Right ventricle myocardium superior (tissue), 1 donor: ENCODE results near the gene DHRS2. TPM values are rescaled to one million over a fixed set of nuclear protein-coding genes. Genes with fewer than 3 reads are reported as not detected.

Experiments
- ATAC-seq: fragments of 200-7000 bp; cut with Tn5 transposase; one replicate; pipeline ENCODE4 v1.9.1; 2020; ENCODE audit warnings: mild to moderate bottlenecking; ENCODE audit not compliant: poor library complexity
- DNase-seq: peaks from one replicate; pipeline ENCODE4 v3.0.0-alpha.2; 2020
- intact Hi-C: fragments of 100-400 bp; cut with DNase I; formaldehyde crosslinking; loops from one replicate; pipeline ENCODE4 v1.11.2; 2022
- total RNA-seq: library from RNA; stranded (reverse); fragmentation: NEBNext Ultra II Directional; extraction: Animal tissue kit (Norgen Biotek cat#: 25700); gene quantifications from one replicate; pipeline ENCODE4 v1.2.1, GENCODE V29; 2021
- donor health status: DM: no; HTN: yes; CAD: no; lungs with severe emphysema.

DHRS2 gene
- total RNA-seq, 1 donor from 2014 or later, result not detected

DNA sequence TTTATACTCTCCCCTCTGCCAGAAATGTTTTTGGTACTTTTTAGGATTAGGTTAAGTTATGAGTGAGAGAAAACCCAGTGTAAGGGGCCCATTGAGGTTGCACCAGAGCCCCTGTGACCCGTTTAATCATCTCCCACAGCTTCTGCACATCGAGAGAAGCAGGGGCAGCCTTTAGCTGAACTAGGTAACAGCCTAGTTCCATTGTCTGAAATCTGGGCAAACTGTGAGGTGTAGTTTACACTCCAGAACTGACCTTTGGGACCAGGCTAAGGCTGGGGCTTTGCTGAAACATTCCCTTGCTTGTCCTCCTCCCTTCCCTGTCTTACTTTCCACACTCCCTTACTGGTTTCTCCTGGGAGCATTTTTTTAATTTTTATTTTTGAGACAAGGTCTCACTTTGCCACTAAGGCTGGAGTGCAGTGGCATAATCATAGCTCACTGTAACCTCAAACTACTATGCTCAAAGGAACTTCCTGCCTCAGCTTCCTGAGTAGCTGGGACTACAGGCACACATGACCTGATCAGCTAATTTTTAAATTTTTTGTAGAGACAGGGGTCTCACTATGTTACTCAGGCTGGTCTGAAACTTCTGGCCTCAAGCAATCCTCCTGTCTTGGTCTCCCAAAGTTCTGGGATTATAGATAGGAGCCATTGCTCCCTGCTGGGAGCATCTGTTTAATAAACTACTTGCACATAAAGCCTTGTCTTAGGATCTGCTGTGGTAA, 25.9 kb upstream of the DHRS2 start:
- DNase-seq (no peak), ATAC-seq (no peak)
- intact Hi-C loops, result no loop called here

DNA sequence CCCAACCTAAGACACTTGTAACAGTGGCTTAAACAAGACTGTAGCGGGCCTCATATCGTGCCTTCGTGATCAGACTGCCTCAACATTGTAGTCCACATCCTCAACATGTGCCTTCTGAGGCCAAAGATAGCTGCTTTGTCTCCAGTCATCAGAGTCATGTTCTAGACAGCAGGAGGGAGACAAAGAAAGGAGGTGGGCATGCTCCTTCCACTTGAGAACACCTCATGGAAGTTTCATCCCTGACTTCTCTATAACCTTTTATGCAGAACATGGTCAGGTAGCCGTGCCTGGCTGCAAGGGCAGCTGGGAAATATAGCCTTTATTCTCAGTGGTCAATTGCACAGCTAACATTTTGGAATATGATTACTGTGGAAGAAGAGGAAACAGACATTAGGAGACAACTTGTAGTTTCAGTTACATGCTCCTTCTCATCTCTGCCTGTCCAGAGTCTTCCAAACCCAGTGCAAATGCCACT, 25.3 kb upstream of the DHRS2 start:
- intact Hi-C loops, result no loop called here
- no peak for DNase-seq
- ATAC-seq, result no peak

DNA sequence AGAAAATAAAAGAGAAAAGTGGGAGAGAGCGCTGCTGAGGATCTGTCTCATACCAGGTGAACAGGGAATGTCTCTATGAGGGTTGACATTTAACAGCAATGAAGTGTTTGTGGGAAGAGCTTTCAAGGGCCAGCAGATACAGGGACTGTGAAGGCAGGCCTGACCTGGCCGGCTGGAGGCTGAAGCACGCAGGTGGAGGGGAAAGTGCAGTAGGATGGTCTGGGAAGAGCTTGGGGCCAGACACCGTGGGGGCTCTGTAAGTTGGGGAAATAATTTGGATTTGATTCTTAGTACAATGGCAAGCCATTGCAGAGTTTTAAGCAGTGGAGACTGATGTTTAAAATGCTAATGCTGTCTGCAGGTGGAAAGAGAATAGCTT, 23.8 kb upstream of the DHRS2 start:
- no peak for ATAC-seq
- no peak for DNase-seq
- intact Hi-C loops, result no loop called here

DNA sequence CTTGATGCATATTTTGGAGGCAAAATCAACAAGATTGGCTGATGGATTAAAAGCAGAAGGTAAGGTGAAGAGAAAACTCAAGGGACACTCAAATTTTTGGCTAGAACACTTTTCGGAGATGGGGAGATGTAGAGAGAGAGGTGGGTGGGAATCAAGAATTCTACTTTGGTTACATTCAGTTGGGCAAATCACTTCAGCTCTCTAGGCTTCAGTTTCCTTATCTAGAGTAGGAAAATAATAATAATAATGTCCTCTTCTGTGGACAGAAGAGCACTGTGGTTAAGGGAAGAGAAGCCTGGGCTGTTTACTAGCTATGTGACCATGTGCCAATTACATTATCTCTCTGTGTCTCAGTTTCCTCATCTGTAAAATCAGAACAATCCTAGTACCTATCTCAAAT, 23.4 kb upstream of the DHRS2 start:
- DNase-seq, result no peak
- no peak for ATAC-seq
- intact Hi-C loops, result no loop called here

DNA sequence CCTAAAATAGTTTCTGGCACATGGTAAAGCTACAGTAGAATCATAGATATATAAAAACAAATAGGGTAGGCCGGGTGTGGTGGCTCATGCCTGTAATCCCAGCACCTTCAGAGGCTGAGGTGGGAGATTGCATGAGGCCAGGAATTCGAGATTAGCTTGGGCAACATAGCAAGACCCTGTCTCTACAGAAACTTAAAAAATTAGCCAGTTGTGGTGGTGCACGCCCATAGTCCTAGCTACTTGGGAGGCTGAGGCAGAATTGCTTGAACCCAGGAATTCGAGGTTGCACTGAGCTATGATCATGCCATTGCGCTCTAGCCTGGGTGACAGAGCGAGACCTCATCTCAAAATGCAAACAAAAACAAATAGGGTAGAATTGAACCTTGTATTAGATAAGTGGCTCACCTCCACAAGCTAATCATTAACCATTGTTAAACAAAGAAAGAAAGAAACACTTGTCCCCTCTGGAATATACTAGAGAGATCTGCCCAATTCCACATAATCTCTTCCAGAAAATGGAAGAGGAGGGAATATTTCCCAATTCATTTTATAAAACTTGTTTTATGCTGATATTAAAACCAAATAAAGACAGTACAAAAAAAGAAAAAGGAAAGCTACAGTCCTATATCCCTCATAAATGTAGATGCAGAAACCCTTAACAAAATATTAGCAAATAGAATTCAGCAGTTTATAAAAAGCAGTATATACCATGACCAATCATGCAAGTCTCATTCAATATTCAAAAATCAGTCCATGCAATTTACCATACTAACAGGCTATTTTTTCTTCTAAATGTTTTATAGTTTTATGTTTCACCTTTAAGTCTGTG, 22.7 kb upstream of the DHRS2 start:
- DNase-seq (no peak), ATAC-seq (no peak)
- intact Hi-C loops, result no loop called here

DNA sequence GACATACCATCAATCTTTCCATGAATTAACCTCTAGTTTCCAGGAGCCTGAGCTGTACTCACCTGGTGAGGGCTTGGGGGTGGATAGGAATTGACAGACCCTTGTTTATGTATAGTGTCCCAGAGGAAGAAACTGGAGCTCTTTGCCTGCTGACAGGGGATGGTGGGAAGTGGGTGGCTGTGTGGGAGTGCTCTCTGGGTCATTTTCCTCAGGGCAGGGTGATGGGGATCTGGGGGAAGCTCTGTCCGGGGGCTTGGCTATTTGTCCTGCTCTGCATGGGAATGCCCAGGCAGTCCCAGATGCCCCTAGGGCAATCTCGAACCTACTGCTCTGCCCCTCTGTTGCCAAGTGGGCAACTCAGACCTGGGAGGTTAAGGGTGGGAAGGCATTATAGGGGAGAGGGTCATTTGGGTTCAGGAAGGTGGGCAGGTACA, 21.8 kb upstream of the DHRS2 start:
- ATAC-seq, result no peak
- no peak for DNase-seq
- intact Hi-C loops, result no loop called here

DNA sequence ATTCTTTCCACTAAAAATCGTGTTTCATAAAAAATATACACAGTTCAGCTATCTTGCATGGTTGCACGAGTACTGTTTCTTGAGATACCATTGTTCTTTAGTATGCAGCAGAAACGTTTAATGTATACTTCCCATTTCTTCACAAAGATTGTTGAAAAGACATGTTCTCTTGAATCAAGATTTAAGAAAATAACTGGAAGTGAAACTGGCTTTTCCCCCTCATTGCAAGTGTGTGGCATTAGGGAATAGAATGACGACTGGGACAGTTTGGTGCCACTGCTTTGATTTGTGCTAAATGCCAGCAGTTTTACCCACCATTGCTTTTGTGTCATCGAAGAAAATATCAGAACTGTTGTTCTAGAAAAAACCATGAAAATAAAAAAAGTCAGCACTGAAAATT, 20.3 kb upstream of the DHRS2 start:
- intact Hi-C loops, result no loop called here
- ATAC-seq (no peak), DNase-seq (no peak)

DNA sequence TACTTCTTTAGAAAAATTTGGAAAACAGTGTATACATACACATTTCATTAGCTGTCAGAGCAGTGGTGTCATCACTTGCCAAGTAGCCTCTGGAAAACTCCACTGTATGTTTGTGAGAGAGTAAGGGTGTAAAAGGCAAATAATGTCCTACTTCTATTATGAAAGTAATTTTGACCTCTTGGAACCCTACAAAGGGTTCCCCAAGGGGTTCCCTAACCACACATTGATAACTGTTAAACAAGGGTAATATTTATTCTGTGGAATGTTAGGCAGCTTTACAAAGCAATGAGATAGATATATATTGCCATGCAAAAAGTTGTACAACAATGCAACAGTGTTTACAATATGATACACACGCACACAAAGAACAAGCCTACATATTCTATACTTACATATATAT, 18.6 kb upstream of the DHRS2 start:
- no peak for ATAC-seq
- DNase-seq, result no peak
- intact Hi-C loops, result no loop called here

DNA sequence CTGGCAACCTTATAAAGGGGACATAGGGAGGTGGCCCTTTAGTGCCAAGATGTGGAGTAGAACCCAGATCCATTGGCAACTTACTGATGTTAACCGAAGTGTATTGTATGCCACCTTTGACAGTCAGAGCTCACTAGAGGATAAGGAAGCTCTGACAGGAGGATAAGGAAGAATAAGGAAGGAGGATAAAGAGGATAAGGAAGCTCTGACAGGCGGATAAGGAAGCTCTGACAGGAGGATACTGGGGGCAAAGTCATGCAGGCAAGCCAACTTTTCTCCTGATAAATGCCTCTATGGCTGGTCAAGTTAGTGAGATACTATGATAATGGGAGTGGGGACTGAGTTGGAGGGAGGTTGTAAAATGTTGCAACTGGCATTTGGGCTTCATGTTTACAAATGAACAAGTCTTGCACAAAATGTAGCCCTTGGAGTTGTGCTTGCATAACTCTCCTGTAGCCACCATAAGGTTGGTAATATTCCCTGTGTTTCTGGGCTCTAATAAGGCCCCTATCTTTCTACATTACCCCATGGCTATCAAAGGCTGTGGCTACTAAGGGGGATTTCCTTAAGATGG, 17.7 kb upstream of the DHRS2 start:
- intact Hi-C loops, result no loop called here
- DNase-seq, result no peak

DNA sequence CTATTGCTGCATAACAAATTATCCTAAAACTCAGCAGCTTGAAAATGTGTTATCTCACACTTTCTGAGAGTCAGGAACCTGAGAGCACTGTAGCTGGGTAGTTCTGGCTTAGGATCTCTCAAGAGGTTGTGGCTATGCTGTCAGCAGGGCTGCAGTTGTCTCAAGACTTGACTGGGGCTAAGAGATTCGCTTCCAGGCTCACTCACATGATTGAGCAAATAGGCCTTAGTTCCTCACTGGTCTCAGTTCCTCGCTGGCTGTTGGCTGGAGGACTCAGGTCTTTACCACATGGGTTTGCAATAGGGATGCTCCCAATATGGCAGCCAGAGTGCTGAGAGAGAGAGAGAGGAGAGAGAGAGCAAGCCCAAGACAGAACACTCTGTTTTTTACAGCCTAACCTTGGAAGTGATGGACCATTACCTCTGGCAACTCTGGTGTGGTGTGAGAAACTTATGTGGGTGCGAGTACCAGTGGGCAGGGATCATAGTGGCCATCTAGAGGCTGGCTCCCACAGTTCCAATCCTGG, 15.9 kb upstream of the DHRS2 start:
- intact Hi-C loops, result no loop called here
- DNase-seq (no peak), ATAC-seq (no peak)

More for the DNA sequence above, 17.7 kb upstream of the DHRS2 start:
- ATAC-seq, result no peak

DNA sequence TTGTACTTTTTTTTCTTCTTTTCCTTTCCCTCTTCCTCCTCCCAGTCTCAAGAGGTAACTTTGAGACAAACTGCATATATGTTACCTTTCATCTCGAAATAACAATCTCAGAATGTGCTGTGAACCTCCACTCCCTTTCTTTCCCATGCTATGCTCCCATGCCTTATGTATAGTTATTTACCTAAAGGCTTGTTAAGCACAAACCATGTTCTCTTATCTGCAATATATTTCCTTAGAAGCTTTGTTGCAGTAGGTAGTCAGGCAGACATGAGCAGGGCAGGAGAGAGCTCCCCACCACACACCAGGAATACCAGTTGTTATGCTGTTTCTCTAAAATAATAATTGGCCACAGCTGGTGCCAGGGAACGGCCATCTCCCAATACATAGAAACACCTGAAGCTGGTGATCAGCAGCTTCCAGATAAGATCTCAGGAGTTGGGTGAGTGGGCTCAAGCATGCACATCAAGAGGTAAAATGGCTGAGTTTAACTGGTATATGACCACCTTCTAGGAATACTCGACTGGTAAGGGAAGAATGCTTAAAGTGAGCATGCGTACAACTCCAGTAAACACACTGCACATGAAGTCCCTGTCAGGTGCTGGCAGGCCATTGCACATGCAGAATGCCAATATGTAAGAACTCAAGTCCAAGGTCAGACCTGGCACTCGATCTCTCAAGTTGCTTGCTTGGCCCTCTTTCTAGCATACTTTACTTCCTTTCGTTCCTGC, 14.8 kb upstream of the DHRS2 start:
- intact Hi-C loops, result no loop called here
- DNase-seq (no peak), ATAC-seq (no peak)

DNA sequence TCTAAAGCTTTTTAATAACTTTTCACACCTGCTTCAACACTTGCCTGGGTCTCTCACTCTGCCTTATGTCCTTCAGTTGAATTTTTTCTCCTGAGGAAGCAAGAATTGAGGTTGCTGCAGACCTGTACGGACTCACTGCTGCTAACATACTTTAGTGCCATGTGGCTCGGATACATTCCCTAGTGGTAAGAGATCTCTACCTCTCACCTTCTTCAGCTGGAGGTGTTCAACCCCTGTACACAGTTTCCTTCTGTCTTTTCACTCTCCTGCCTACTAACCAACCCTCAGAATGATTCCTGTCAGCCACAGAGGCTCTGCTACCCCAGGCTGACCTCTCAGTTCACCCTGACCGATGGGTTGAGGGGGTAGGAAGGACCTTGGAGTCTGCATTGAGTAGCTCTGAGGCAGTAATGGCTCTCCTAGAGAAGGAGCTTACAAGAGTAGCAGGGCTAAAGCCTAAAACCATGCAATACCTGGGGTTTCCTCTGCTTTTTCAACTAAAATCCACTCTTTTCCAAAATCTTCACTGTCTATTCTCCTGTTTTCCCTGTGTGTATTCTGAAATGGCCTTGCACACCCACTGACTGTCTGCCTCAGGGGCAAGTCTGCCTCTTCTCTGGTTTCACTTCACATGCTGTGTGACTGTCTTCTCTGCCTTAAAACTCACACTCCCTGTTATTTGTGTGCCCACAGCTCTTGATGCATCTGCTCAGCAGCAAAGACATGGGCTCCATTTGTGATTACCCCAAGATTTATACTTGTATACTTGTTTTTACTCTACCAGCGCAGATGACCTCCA, 14.0 kb upstream of the DHRS2 start:
- intact Hi-C loops, result no loop called here
- ATAC-seq, result no peak
- DNase-seq, result no peak

DNA sequence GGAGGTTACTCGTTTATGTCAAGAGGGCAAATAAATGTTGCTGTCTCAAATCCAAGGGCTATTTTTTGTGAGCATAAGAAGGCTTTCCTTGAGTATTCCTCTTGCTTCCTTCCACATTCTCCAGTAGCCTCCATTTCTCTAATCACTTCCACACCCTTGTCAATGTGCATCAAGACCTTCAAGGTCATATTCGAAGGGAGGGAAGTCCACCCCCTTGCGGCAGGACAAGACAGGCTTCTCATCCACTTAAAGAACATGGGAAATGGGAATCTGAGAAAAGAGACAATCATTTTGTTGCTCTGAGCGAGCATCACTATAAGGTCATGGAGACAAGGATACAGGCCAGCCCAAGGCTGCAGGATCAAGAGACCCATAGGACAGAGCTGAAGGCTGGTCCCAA, 13.2 kb upstream of the DHRS2 start:
- no peak for DNase-seq
- intact Hi-C loops, result no loop called here
- no peak for ATAC-seq

DNA sequence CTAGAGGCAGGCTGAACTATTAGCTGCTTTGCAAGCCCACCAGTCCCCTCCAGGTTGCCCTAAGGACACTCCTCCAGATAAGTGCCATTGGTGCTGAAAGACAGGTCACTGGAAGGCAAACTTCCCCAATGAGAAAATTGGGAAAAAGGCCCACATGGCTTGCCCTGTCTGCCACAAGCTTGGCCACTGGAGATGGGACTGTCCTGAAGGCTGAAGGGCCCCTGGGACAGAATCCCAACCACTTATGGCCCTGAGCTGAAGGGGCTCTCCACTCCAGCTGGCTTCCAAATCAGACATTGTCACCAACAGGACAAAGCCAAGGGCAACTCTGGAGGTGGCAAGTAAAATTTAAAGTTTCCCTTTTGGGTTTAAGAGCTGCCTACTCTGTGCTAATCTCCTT, 12.2 kb upstream of the DHRS2 start:
- DNase-seq (no peak), ATAC-seq (no peak)
- intact Hi-C loops, result no loop called here

DNA sequence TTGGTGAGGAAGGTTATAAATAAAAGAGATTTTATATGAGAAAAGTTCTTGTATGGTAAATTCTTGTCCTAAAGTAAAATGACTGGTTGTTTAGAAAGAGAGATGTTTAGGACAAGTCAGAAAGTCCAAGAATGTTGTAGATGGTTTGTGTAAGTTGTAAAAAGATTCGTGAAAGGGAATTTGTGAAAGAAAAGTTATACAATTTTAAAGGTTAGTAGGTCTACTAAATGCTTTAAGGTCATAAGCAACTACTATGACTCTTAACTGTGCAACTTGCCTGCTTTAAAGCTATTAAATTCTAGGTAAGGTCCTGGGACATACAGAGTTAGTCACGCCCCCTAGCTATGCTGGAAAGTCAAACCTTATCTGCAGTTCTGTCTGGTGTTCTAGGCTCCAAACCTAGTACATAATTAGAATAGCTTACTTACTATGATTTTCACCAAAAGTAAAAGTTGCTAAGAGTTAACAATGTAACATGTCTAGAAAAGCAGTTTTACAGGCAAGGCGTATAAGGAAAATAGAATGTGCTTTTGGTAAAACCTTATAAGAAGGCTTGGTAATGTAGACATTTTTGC, 11.2 kb upstream of the DHRS2 start:
- ATAC-seq, result no peak
- intact Hi-C loops, result no loop called here

DNA sequence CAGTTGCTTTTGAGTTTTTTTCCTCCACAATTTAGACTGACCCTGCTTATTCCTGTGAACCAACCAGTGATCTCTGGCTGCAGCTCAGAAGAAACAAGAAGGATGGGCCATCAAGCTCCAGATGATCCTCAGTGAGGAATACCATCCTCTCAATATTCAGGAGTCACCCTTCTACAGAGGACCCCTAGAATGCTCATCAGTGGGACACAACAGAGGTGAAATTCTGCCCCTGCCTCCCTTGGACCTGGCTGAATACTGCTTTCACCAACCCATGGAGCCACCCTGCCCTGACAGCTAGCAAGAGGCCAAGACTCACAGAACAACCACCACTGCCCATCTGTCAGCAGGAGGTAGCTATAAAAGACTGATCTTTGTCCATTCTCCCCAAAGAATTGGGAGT, 9.2 kb upstream of the DHRS2 start:
- DNase-seq (no peak), ATAC-seq (no peak)
- intact Hi-C loops, result no loop called here

More for the DNA sequence above, 11.2 kb upstream of the DHRS2 start:
- no peak for DNase-seq

DNA sequence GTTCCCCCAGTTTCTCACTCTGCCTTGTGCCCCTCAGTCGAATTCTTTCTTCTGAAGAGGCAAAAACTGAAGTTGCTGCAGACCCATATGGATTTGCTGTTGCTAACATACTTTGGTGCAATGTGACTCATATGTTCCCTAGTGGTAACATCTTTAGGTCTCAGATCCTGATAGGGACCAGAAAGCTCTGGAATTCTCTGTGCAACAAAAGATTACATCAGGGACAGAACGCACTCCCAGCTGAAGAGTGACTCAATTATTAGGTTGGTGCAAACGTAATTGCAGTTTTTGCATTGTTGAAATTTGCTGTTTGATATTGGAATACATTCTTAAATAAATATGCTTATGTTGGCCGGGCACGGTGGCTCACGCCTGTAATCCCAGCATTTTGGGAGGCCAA, 8.2 kb upstream of the DHRS2 start:
- DNase-seq (no peak), ATAC-seq (no peak)
- intact Hi-C loops, result no loop called here

DNA sequence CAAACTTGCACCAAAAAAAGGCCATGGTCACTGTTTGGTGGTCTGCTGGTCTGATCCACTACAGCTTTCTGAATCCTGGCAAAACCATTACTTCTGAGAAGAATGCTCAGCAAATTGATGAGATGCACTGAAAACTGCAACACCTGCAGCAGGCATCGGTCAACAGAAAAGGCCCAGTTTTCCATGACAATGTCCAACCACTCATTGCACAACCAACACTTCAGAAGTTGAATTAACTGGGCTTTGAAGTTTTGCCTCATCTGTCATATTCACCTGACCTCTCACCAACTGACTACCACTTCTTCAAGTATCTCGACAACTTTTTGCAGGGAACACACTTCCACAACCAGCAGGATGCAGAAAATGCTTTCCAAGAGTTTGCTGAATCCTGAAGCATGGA, 7.0 kb upstream of the DHRS2 start:
- no peak for ATAC-seq
- no peak for DNase-seq
- intact Hi-C loops, result no loop called here
